ENCODE data around the gene RGS6. TPM values are rescaled to one million over a fixed set of nuclear protein-coding genes. Genes with fewer than 3 reads are reported as not detected.

RGS6 gene
- total RNA-seq, 2 experiments from 2014 or later = not detected

GRCh38 chr14:72603639-72604038 lies 671.4 kb downstream of the RGS6 start:
- Histone ChIP-seq H3K4me1 (ENCODE audit: insufficient read depth, low read length, poor library complexity, severe bottlenecking) (no peaks in the 10 kb centered on the region), H3K27ac (ENCODE audit: low read depth, low read length, poor library complexity, severe bottlenecking) (no peak overlapping the region), H3K4me3 (ENCODE audit: low read depth, low read length, poor library complexity, severe bottlenecking) (no peak overlapping the region), H4K20me1 (ENCODE audit: insufficient read depth, low read length) (no peaks in the 10 kb centered on the region), H3K9me3 (ENCODE audit: low read length) (no peaks in the 10 kb centered on the region), H3K9me2 (ENCODE audit: insufficient read depth, low read length) (no peaks in the 10 kb centered on the region), H3K36me3 (ENCODE audit: insufficient read depth, low read length) (no peaks in the 10 kb centered on the region), H3K4me2 (ENCODE audit: low read length) (no peak overlapping the region), H2AFZ (ENCODE audit: low read length) (no peak overlapping the region), H3K79me2 (ENCODE audit: insufficient read depth, low read depth, low read length) (no peaks in the 10 kb centered on the region)
- CTCF ChIA-PET (ENCODE audit: unreplicated experiment) = no interaction called here
- TF ChIP-seq EZH2phosphoT487 (IDR thresholded peaks at IDR 0.05; ENCODE audit: borderline replicate concordance, low read depth, low read length) = no peak
- TF ChIP-seq, protein P1, sequence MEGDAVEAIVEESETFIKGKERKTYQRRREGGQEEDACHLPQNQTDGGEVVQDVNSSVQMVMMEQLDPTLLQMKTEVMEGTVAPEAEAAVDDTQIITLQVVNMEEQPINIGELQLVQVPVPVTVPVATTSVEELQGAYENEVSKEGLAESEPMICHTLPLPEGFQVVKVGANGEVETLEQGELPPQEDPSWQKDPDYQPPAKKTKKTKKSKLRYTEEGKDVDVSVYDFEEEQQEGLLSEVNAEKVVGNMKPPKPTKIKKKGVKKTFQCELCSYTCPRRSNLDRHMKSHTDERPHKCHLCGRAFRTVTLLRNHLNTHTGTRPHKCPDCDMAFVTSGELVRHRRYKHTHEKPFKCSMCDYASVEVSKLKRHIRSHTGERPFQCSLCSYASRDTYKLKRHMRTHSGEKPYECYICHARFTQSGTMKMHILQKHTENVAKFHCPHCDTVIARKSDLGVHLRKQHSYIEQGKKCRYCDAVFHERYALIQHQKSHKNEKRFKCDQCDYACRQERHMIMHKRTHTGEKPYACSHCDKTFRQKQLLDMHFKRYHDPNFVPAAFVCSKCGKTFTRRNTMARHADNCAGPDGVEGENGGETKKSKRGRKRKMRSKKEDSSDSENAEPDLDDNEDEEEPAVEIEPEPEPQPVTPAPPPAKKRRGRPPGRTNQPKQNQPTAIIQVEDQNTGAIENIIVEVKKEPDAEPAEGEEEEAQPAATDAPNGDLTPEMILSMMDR (conservative IDR thresholded peaks at IDR 0.05; ENCODE audit: low read length) = no peak
- DNase-seq (ENCODE audit: low spot score) = no peak
- intact Hi-C loops (cut with micrococcal nuclease; ENCODE audit: unreplicated experiment) = no loop called here
- POLR2A ChIA-PET = no interaction called here
- BruUV-seq (replicated peaks) = no TSS peak

DNA sequence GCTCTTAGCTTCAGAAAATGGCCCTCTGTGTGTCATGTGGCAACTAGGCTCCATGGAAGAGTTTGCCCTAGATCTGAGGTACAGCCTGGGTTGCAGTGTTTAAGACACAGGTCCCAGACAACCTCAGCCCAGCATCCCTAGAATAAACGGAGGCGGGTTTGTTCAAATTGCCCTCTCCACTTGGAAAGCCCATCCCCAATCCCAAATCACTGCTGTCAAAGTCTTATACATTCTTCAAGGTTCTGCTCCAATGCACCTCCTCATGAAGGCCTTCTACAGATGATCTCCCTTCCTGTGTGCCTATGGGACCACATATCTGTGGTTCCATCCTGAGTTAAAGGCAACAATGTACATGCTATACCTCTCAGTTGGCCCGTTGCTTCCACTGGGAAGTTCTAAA lies 671.9 kb downstream of the RGS6 start:
- Histone ChIP-seq H3K36me3 (ENCODE audit: insufficient read depth, low read length) (no peaks in the 10 kb centered on the region), H3K4me3 (ENCODE audit: low read depth, low read length, poor library complexity, severe bottlenecking) (no peak overlapping the region), H3K79me2 (ENCODE audit: insufficient read depth, low read depth, low read length) (no peaks in the 10 kb centered on the region), H3K4me1 (ENCODE audit: insufficient read depth, low read length, poor library complexity, severe bottlenecking) (no peaks in the 10 kb centered on the region), H3K9me2 (ENCODE audit: insufficient read depth, low read length) (no peaks in the 10 kb centered on the region), H2AFZ (ENCODE audit: low read length) (no peak overlapping the region), H3K27ac (ENCODE audit: low read depth, low read length, poor library complexity, severe bottlenecking) (no peak overlapping the region), H3K9me3 (ENCODE audit: low read length) (no peaks in the 10 kb centered on the region), H3K4me2 (ENCODE audit: low read length) (no peak overlapping the region), H4K20me1 (ENCODE audit: insufficient read depth, low read length) (no peaks in the 10 kb centered on the region)
- CTCF ChIA-PET (ENCODE audit: unreplicated experiment) = no interaction called here
- POLR2A ChIA-PET = no interaction called here
- DNase-seq (ENCODE audit: low spot score) = no peak
- no TSS peak for BruUV-seq (replicated peaks)
- TF ChIP-seq EZH2phosphoT487 (IDR thresholded peaks at IDR 0.05; ENCODE audit: borderline replicate concordance, low read depth, low read length) = no peak
- TF ChIP-seq, protein P1 (conservative IDR thresholded peaks at IDR 0.05; ENCODE audit: low read length) = no peak
- intact Hi-C loops (cut with micrococcal nuclease; ENCODE audit: unreplicated experiment) = no loop called here

GRCh38 chr14:72605096-72605920 lies 673.1 kb downstream of the RGS6 start:
- Histone ChIP-seq H3K9me2 (ENCODE audit: insufficient read depth, low read length) (no peaks in the 10 kb centered on the region), H3K79me2 (ENCODE audit: insufficient read depth, low read depth, low read length) (no peaks in the 10 kb centered on the region), H3K4me1 (ENCODE audit: insufficient read depth, low read length, poor library complexity, severe bottlenecking) (no peaks in the 10 kb centered on the region), H3K4me3 (ENCODE audit: low read depth, low read length, poor library complexity, severe bottlenecking) (no peak overlapping the region), H3K4me2 (ENCODE audit: low read length) (no peak overlapping the region), H4K20me1 (ENCODE audit: insufficient read depth, low read length) (no peaks in the 10 kb centered on the region), H3K9me3 (ENCODE audit: low read length) (no peaks in the 10 kb centered on the region), H3K36me3 (ENCODE audit: insufficient read depth, low read length) (no peaks in the 10 kb centered on the region), H2AFZ (ENCODE audit: low read length) (no peak overlapping the region), H3K27ac (ENCODE audit: low read depth, low read length, poor library complexity, severe bottlenecking) (no peak overlapping the region)
- DNase-seq (ENCODE audit: low spot score) = no peak
- CTCF ChIA-PET (ENCODE audit: unreplicated experiment) = no interaction called here
- no TSS peak for BruUV-seq (replicated peaks)
- POLR2A ChIA-PET = no interaction called here
- intact Hi-C loops (cut with micrococcal nuclease; ENCODE audit: unreplicated experiment) = no loop called here
- TF ChIP-seq, protein P1 (conservative IDR thresholded peaks at IDR 0.05; ENCODE audit: low read length) = no peak
- TF ChIP-seq EZH2phosphoT487 (IDR thresholded peaks at IDR 0.05; ENCODE audit: borderline replicate concordance, low read depth, low read length) = no peak

Data from OCI-LY7 (cell line).